Measurements from ENCODE around the gene DHX30.

GRCh38 chr3:47766186-47766585 lies 36.8 kb upstream of the DHX30 start:
- TF ChIP-seq CTCF (IDR thresholded peaks at IDR 0.05) (no peak), POLR2A (IDR thresholded peaks at IDR 0.05) (no peak), POLR2AphosphoS5 (IDR thresholded peaks at IDR 0.05; ENCODE audit: insufficient read depth in 1 of 2, low read depth in 1 of 2) (no peak)
